ENCODE measurements around the gene ARHGEF9.

Gene ARHGEF9

GRCh38 chrX:63719633-63720032, 65.4 kb downstream of the ARHGEF9 start:
- TF ChIP-seq ZC3H10 (CRISPR knock-in tag; IDR thresholded peaks at IDR 0.05) (no peak), ZNF565 (CRISPR knock-in tag; conservative IDR thresholded peaks at IDR 0.05; ENCODE audit: low read depth) (no peak), ARNTL (CRISPR knock-in tag; IDR thresholded peaks at IDR 0.05; ENCODE audit: borderline replicate concordance, low read depth) (no peak)
- ATAC-seq, result no peak

- ATAC-seq, result no peak
- TF ChIP-seq POU6F1 (CRISPR knock-in tag; IDR thresholded peaks at IDR 0.05; ENCODE audit: borderline replicate concordance, low read depth), result no peak
- TF ChIP-seq CSRNP3 (CRISPR knock-in tag; IDR thresholded peaks at IDR 0.05), result no peak
- TF ChIP-seq ARNTL (CRISPR knock-in tag; IDR thresholded peaks at IDR 0.05; ENCODE audit: borderline replicate concordance, low read depth), result no peak
- TF ChIP-seq PATZ1 (CRISPR knock-in tag; IDR thresholded peaks at IDR 0.05; ENCODE audit: borderline replicate concordance), result no peak
- TF ChIP-seq ZC3H10 (CRISPR knock-in tag; IDR thresholded peaks at IDR 0.05), result no peak
- no peak for TF ChIP-seq PPARA (CRISPR knock-in tag; IDR thresholded peaks at IDR 0.05; ENCODE audit: borderline replicate concordance)
- TF ChIP-seq GLIS3 (CRISPR knock-in tag; IDR thresholded peaks at IDR 0.05), result no peak
- no peak for TF ChIP-seq BACH2 (CRISPR knock-in tag; IDR thresholded peaks at IDR 0.05; ENCODE audit: borderline replicate concordance)
- no peak for TF ChIP-seq ZNF565 (CRISPR knock-in tag; conservative IDR thresholded peaks at IDR 0.05; ENCODE audit: low read depth)
- TF ChIP-seq CSDC2 (CRISPR knock-in tag; IDR thresholded peaks at IDR 0.05), result no peak
- no peak for TF ChIP-seq TSHZ2 (CRISPR knock-in tag; IDR thresholded peaks at IDR 0.05)
- TF ChIP-seq ZNF70 (CRISPR knock-in tag; IDR thresholded peaks at IDR 0.05), result no peak
- TF ChIP-seq RARB (CRISPR knock-in tag; IDR thresholded peaks at IDR 0.05), result no peak
- no peak for TF ChIP-seq ZFP30 (CRISPR knock-in tag; IDR thresholded peaks at IDR 0.05)
- TF ChIP-seq ZFP3 (CRISPR knock-in tag; IDR thresholded peaks at IDR 0.05), result no peak
- no peak for TF ChIP-seq ZNF8 (CRISPR knock-in tag; IDR thresholded peaks at IDR 0.05)
These were observed 66.9 kb downstream of the ARHGEF9 start for GRCh38 chrX:63718010-63718694.

- TF ChIP-seq RARB (CRISPR knock-in tag; IDR thresholded peaks at IDR 0.05) (no peak), OSR1 (CRISPR knock-in tag; IDR thresholded peaks at IDR 0.05) (no peak), PPARA (CRISPR knock-in tag; IDR thresholded peaks at IDR 0.05; ENCODE audit: borderline replicate concordance) (no peak), PATZ1 (CRISPR knock-in tag; IDR thresholded peaks at IDR 0.05; ENCODE audit: borderline replicate concordance) (no peak), CREB5 (CRISPR knock-in tag; IDR thresholded peaks at IDR 0.05; ENCODE audit: low read depth) (no peak), TOX (CRISPR knock-in tag; IDR thresholded peaks at IDR 0.05; ENCODE audit: borderline replicate concordance) (no peak), ISL1 (CRISPR knock-in tag; IDR thresholded peaks at IDR 0.05) (no peak)
These were observed 71.5 kb downstream of the ARHGEF9 start for GRCh38 chrX:63713526-63713925.

More at GRCh38 chrX:63713526-63713925, 71.5 kb downstream of the ARHGEF9 start:
- no peak for ATAC-seq

All from SK-N-SH treated with all-trans-retinoic acid at 6 μM for 48 hours (cell line).